NCI-H1105 (cell line): ENCODE data around the gene FKBP1C.
"Not testable (repeated sequence)": the region's sequence is repeated elsewhere in the genome, so short reads cannot be mapped to it uniquely, and the experiment has no call there.

Experiments
- DNase-seq: peaks from one replicate; lab custom pipeline; 2025; lab: John Stamatoyannopoulos, UW

FKBP1C gene

DNA sequence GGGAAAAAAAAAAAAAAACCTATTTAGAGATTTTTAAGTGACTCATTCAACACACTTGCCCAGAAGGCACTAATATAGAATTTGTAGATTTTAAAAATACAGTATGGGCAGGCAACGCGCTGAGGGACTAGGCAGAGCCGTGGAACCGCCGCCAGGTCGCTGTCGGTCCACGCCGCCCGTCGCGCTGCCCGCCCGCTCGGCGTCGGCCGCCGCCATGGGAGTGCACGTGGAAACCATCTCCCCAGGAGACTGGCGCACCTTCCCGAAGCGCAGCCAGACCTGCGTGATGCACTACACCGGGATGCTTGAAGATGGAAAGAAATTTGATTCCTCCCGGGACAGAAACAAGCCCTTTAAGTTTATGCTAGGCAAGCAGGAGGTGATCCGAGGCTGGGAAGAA lies at the start of gene FKBP1C:
TSS of gene FKBP1C (plus strand) at position 127 of the 400 bp plus-strand sequence.
- not testable (repeated sequence) for DNase-seq

DNA sequence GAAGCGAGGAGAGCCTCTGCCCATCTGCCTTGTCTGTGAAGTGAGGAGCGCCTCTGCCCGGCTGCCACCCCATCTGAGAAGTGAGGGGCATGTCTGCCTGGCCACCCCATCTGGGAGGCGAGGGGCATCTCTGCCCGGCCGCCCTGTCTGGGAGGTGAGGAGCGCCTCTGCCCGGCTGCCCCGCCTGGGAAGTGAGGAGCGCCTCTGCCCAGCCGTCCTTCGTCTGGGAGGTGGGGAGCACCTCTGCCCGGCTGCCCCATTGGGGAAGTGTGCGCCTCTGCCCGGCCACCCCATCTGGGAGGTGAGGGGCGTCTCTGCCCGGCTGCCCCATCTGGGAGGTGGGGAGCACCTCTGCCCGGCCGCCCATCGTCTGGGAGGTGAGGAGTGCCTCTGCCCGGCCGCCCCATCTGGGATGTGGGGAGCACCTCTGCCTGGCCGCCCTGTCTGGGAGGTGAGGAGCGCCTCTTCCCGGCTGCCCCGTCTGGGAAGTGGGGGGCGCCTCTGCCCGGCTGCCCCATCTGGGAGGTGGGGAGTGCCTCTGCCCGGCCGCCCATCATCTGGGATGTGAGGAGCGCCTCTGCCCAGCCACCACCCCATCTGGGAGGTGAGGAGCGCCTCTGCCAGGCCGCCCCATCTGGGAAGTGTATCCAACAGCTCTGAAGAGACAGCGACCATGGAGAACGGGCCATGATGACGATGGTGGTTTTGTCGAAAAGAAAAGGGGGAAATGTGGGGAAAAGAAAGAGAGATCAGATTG lies 47.0 kb upstream of the FKBP1C start:
- not testable (repeated sequence) for DNase-seq

DNA sequence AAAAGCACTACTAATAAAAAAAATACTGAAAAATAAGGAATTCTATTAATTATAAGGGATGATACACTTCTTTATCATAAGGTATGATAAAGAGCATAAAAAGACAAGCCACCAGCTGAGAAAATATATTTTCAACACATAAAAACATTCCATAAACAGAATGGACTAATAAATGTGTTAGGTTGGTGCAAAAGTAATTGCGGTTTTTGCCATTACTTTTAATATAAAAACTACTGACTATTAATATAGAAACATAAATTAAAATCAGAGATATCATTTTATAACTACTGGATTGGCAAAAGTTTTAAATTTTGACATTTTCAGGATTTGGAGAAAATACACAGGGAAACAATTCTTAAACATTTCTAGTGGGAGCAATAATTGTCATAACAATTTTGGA lies 37.1 kb upstream of the FKBP1C start:
- DNase-seq, result no peak

DNA sequence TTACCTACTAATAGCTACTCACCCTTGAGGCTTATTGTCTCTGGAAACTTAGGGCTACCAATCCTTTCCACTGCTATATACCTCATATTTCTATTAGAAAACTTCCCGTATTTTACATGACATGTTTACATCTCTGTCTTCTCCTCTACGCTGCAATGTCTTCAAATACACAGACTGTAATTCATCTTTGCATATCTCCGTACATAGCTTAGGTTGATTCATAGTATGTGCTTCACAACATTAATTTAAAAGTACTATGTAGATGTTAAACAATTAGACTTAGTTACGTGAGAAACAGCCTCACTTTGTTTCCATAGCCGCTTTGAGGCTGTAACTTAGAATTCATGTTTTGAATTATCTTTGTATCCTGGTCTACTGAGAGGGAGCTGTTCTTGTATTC lies 35.1 kb upstream of the FKBP1C start:
- DNase-seq, result no peak

DNA sequence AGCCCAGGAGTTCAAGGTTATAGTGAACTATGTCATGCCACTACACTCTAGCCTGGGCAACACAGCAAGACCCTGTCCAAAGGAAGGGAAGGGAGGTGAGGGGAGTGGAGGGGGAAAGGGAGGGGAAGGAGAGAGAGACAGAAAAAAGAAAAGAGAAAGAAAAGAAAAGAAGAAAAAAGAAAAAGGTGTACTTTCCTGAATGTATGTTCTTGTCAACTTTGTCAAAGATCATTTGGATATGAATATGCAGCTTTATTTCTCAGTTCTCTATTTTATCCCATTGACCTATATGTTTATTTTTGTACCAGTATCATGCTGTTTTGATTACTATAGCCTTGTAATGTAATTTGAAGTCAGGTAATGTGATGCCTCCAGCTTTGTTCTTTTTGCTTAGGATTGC lies 30.9 kb upstream of the FKBP1C start:
- DNase-seq, result no peak

DNA sequence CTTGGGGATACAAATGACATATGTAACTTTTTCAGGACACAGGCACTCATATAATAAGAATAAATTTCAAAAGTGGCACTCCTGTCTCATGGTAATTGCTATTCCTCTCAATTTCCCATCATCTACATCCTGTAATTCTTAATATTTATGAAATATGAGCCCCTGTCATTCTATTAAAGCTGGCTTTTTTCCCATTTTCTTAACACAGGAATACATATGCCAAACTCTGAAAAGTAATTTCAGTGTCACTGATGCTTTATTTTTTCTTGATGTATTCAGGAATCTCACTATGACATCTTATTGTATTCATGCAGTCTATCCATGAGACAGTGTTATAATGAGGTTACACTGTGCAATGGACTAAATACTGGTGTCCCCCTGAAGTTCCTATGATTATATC lies 24.3 kb upstream of the FKBP1C start:
- DNase-seq, result no peak

DNA sequence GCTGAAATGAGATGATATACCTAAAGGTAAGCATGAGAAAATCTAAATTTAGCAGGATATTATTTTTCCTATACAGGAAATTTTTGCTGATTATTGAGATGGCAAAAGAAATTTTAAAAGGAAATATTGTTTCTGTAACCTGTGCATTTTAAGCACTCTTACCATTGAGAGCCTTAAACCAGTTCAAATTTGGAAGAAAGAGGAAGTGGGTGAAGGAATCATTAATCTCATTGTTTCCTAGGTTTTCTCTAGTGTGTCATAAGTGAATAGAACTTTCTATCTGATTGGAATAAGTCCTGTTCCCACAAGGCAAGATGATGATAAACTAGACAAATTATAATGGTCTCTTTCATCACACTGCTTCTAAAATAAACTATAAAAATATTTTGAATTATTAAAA lies 22.4 kb upstream of the FKBP1C start:
- DNase-seq, result no peak

DNA sequence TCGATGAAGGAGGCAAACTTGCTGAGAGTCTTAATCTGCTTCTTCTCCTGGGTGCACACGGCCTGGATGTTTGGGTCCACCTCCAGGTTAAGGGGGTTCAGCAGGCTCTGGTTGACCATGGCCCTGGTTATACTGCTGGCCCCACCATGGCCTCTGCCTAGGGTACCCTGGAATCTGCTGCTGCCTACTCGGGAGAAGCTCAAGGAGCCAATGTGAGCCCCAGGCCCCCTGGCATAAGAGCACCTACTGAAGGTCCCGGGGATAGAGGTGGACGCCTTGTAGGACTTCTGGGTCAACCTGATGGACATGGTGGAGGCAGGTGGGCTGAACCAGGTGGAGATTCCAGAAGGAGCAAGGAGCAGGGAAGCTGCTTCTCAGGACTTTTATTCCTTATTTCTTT lies 17.9 kb upstream of the FKBP1C start:
- no peak for DNase-seq

DNA sequence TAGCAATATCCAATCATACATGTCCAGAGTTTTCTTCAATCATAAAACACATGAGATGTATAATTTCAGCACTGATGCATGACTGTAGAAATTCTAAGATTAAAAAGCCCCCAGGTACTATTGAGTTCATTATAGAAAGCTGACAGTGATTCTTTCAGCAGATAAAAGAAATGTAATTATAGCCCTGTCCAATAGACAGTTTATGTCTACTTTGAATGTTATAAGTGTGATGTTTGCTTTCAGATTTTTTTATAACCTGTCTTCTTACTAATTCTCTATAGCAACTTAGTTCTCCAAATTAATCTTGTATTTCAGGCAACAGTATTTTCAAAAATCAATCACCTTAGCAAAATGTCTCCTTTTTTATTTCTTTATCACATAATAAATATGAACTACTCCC lies 13.5 kb upstream of the FKBP1C start:
- DNase-seq, result no peak

DNA sequence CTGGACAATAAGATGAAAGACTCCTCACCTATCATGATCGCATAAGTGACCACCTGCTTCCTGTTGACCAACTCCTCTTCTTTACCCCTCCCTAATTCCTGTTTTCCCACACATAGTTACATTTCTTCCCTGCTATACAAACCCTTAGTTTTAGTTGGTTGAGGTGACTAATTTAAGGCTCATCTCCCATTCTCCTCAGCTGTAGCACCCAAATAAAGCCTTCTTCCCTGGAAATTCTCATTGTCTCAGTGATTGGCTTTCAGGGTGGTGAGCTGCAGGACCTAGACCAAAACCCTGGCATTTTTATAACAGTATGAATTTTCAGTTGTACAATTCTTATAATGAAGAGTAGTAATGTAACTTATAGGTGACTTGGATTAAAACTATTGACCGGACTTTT lies 2.1 kb downstream of the FKBP1C start:
- DNase-seq, result no peak

DNA sequence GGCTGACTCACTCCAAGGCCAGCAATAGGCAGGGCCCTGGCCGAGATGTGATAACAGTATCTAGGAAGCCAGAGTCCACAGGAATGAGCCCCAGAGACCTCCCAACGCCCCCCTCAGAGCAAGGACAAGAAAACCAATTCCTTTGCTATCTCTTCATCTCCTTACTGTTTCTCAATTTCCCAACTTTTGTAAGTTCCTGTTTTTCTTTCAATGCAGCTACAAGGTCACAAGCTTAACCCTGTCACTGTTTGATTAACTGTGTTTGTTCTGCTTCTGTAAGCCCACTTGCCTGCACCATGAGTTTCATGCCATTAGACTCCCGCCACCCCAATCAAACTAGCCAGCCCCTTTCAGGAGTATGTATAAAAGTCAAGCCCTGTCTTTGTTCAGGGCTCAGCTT lies 3.5 kb downstream of the FKBP1C start:
- DNase-seq, result no peak

DNA sequence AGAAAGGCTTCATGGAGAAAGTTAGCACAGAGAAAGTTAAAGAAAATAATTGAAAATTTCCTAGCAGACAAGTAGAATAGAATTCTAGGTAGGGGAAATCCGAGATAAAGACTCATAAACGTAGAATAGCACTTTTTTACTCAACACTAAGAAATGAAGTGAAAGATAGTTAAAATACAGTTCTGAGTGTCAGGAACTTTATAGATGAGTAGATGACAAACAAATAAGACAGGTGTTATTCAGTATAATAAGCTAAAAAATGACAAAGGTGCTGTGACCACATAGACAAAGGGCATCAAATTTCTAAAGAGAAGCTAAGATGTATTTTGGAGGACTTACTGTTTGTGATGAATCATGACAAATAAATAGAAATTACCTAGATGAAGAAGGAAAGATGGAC lies 12.9 kb downstream of the FKBP1C start:
- no peak for DNase-seq

DNA sequence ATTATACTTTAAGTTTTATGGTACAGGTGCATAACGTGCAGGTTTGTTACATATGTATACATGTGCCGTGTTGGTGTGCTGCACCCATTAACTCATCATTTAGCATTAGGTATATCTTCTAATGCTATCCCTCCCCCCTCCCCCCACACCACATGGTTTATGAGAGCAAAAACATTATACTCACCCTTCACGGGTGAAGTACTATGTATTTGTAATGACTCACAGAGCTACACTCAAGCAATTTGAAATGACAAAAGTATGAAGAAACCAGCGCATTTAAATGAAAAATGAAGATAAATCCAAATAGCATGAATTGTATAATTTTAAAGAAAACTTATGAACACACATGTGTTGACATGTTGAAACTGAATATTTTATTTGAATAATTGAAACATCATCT lies 14.7 kb downstream of the FKBP1C start:
- DNase-seq, result not testable (repeated sequence)

DNA sequence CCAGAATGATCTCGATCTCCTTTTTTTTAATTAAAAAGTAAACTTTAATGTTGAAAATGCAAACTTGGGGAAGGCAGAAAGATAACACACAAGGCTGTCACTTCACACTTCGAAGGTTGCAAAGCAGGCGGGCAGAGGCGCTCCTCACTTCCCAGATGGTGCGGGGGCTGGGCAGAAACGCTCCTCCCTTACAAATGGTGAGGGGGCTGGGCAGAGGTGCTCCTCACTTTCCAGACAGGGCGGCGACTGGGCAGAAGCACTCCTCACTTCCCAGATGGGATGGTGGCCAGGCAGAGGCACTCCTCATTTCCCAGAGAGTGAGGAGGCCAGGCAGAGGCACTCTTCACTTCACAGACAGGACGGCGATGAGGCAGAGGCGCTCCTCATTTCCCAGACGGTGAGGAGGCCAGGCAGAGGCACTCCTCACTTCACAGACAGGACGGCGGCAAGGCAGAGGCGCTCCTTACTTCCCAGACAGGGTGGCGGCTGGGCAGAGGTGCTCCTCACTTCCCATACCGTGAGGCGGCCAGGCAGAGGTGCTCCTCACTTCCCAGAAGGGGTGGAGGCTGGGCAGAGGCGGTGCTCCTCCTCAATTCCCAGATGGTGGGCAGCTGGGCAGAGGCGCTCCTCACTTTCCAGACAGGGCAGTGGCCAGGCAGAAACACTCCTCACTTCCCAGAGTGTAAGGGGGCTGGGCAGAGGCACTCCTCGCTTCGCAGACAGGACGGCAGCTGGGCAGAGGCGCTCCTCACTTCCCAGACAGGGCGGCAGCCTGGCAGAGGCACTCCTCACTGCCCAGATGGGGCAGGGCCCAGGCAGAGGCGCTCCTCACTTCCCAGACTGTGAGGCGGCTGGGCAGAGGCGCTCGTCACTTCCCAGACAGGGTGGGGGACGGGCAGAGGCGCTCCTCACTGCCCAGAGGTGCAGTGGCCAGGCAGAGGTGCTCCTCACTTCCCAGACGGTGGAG lies 16.9 kb downstream of the FKBP1C start:
- not testable (repeated sequence) for DNase-seq

DNA sequence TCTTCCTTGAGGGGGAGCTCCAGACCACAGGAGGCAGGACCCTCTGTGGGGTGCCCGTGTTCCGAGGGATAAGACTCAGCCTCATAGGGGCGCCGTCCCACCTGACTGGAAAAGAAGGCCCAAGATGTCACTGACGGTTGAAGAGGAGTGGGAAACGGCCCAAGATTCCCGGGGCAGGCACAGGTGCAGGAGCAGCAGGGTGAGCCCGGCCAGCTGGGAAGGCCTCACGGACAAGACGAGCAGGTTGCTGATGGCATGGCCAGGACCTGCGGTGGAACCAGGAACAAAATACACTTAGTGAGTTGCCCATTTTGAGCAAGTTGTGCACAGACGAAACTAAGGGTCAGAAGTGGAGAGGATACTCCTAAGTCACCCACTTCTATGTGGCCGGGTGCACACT lies 18.8 kb downstream of the FKBP1C start:
- DNase-seq, result not testable (repeated sequence)

DNA sequence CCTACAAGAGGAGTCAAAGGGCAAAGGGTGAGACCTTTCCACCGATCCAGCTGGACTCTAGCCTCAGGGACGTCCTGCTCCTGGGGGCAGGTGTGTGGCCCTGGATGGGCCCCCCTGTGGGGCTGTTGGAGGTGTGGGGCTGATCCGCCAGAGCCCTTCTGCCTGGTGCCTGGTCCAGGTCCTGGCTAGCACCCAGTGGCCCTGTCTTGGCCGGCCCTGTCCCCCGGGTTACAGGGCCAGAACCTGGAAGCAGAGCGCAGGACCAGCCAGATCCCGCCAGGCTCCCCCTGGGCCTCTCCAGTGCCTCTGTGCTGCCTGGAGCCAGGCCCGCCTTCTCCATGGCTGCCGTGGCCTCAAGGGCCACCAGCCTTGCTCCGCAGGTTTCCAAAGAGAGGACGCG lies 19.2 kb downstream of the FKBP1C start:
- not testable (repeated sequence) for DNase-seq

DNA sequence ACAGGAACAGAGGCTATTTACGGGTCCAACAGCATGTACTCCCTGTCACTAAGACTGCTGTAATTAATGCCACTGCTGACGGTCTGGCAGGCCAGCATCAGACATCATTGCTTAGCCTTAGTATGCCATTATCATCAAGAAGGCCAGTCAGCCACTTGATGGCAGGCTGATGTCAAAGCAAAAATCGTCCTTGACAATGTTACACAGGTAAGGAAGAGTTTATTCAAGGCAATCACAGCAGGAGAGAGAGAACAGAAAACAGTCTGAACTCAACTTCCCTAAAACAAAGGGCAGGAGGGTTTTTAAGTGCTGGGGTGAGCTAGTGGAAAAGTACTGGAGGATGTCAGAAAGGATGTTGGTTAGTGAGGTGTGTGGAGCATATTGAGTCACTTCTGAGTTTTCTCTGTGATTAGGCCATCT lies 25.1 kb downstream of the FKBP1C start:
- no peak for DNase-seq

DNA sequence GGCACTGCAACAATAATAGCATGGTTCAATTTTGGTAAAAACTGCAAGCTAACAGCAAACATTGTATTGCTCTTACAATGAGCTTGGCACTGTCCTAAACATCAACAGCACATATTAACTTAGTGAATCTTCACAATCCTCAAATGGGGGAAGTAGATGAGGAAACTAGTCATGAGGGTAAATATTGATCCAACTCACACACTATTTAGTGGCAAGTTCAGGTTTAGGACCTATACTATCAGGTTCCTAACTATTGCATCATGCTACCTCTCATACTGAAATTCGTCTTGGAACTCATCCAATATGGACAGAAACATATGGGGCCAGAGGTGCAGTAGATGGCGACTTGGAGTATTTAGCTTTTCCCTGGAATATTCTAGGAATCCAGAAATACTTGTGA lies 34.2 kb downstream of the FKBP1C start:
- DNase-seq, result no peak

DNA sequence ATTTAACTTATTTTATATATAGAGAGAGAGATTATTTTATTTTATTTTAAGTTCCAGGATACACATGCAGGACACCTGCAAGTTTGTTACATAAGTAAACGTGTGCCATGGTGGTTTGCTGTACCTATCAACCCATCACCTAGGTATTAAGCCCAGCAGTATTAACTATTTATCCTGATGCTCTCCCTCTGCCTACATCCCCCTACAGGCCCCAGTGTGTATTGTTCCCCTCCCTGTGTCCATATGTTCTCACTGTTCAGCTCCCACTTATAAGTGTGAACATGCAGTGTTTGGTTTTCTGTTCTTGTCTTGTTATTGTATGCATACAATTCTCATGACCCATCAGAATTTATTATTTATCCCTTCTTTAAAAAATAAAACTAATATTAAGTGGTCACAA lies 34.6 kb downstream of the FKBP1C start:
- DNase-seq, result no peak

DNA sequence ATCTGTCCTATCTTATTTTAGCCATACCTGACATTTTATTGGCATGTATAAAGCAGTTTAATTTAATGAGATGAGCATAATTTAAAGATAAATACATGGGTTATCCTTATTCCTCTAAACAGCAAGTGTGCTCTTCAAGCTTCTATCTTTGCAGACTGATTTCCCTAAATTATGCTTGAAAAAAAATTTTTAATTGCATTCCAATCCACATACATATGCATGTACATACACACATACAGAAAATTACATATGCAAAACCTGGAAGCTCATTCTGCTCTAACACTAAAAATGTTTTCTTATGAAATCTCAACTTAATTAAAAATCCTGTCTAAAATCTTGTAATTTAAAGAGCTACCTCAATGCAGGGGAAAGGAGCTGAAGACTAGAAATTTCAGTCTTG lies 35.3 kb downstream of the FKBP1C start:
- DNase-seq, result no peak

DNA sequence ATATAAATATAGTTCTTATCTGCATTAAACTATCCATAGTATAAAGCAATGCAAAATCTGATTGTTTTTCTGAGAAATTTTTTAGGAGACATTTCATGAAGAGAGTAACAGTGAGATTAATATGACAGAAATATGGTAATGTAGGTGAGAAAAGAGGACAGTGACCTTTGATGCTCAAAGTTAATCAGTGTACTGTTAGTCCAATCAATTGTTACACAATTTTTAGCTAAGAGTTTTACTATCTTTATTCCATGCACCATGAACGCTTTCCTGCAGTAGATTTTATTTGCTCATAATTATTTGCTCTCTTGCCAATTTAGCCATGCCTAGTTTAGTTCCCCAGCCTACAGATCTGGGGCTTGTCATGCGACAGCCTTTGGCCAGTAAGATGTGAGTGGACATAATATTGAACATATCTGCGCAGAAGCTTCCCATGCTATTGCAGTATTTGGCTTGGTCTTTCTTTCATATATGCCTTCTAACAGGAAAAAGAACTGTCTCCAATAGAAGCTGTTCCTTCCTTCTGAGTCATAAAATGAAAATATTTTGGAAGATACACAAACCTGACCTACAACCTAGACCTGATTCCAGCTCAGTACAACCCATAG lies 38.7 kb downstream of the FKBP1C start:
- no peak for DNase-seq

DNA sequence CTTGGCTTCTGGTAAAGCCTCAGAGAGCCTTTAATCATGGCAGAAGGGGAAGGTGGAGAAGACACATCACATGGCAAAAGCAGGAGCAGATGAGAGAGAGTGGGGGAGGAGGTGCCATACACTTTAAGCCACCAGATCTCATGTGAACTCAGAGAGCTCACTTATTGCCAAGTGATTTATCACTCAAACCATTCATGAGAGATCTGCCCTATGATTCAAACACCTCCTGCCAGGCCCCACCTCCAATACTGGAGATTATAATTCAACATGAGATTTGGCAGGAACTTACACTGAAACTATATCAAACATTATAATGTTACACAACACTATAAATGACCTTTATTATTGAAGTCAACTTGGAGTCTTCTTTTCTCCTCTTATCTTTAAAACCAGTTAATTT lies 47.9 kb downstream of the FKBP1C start:
- no peak for DNase-seq

DNA sequence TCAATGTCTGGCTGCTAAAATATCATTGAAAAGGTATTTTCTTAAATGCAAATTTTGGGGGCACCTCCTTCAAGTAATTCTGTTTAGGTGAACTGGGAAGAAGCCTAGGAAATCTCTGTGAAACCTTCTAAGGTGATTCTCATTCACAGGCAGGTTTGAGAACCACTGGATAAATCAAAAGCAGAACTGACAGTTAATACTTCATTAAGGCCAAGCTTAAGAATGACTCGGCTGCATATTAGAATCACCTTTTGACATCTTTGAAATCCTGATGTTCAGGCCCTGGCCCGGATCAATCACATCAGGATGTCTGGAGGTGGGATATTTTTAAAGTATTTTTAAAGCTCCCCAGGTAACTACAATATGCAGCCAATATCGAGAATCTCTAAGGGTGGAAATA lies 50.6 kb downstream of the FKBP1C start:
- no peak for DNase-seq
